WTC11 (cell line): ENCODE results near the gene SPINK13.

Experiments used
- FOXP4 ChIP-seq: sonication (generic); formaldehyde crosslinking; IDR thresholded peaks from 2 replicates; pipeline ENCODE4 v1.8.0; 2022; ENCODE audit warnings: mild to moderate bottlenecking, missing genetic modification reagents
- OVOL2 ChIP-seq: fragments of 250-450 bp; sonication (Bioruptor Pico); IDR thresholded peaks from 2 replicates; pipeline ENCODE4 v1.9.0; 2021; ENCODE audit warnings: mild to moderate bottlenecking, borderline replicate concordance

- TF ChIP-seq OVOL2 (CRISPR knock-in tag) (no peak), FOXP4 (no peak)
These were observed 64.8 kb downstream of the SPINK13 start for GRCh38 chr5:148333262-148333849.
